GM18909 (cell line): Measurements from ENCODE around the gene SAT1.

ENCODE experiments used
- ATAC-seq: cut with Tn5 transposase; IDR thresholded peaks from one replicate; pipeline ENCODE4 v1.9.1; 2021; ENCODE audit warnings: mild to moderate bottlenecking; ENCODE audit not compliant: unreplicated experiment, poor library complexity

SAT1 gene

GRCh38 chrX:23804578-23804977 is 21.6 kb downstream of the SAT1 start:
- no peak for ATAC-seq

GRCh38 chrX:23805389-23805788 is 22.4 kb downstream of the SAT1 start:
- ATAC-seq = no peak

- ATAC-seq = no peak
Observed at GRCh38 chrX:23810279-23810678, 27.3 kb downstream of the SAT1 start.

GRCh38 chrX:23811108-23811651 is 28.2 kb downstream of the SAT1 start:
- no peak for ATAC-seq

GRCh38 chrX:23811656-23812055 is 28.7 kb downstream of the SAT1 start:
- no peak for ATAC-seq

- no peak for ATAC-seq
Observed at GRCh38 chrX:23813808-23814207, 30.8 kb downstream of the SAT1 start.

GRCh38 chrX:23815376-23815775 is 32.4 kb downstream of the SAT1 start:
- no peak for ATAC-seq

GRCh38 chrX:23816179-23816578 is 33.2 kb downstream of the SAT1 start:
- ATAC-seq = no peak

- ATAC-seq = no peak
Observed at GRCh38 chrX:23817979-23818336, 35.0 kb downstream of the SAT1 start.

GRCh38 chrX:23819385-23820234 is 36.6 kb downstream of the SAT1 start:
- no peak for ATAC-seq

GRCh38 chrX:23820235-23820782 is 37.3 kb downstream of the SAT1 start:
- no peak for ATAC-seq

GRCh38 chrX:23821847-23822246 is 38.9 kb downstream of the SAT1 start:
- ATAC-seq = no peak

- ATAC-seq = no peak
Observed at GRCh38 chrX:23822397-23822796, 39.4 kb downstream of the SAT1 start.

- ATAC-seq = no peak
Observed at GRCh38 chrX:23822841-23823240, 39.9 kb downstream of the SAT1 start.

- no peak for ATAC-seq
Observed at GRCh38 chrX:23825675-23826074, 42.7 kb downstream of the SAT1 start.

GRCh38 chrX:23826216-23826615 is 43.2 kb downstream of the SAT1 start:
- no peak for ATAC-seq

- no peak for ATAC-seq
Observed at GRCh38 chrX:23826653-23827052, 43.7 kb downstream of the SAT1 start.

- no peak for ATAC-seq
Observed at GRCh38 chrX:23828881-23829280, 45.9 kb downstream of the SAT1 start.

- ATAC-seq = no peak
Observed at GRCh38 chrX:23832721-23833120, 49.7 kb downstream of the SAT1 start.
